ENCODE data around the gene ADPRM.
A peak's percentile ranks its signal among the peaks of the same experiment; 100 is the strongest.

The ADPRM gene, protein sequence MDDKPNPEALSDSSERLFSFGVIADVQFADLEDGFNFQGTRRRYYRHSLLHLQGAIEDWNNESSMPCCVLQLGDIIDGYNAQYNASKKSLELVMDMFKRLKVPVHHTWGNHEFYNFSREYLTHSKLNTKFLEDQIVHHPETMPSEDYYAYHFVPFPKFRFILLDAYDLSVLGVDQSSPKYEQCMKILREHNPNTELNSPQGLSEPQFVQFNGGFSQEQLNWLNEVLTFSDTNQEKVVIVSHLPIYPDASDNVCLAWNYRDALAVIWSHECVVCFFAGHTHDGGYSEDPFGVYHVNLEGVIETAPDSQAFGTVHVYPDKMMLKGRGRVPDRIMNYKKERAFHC

DNA sequence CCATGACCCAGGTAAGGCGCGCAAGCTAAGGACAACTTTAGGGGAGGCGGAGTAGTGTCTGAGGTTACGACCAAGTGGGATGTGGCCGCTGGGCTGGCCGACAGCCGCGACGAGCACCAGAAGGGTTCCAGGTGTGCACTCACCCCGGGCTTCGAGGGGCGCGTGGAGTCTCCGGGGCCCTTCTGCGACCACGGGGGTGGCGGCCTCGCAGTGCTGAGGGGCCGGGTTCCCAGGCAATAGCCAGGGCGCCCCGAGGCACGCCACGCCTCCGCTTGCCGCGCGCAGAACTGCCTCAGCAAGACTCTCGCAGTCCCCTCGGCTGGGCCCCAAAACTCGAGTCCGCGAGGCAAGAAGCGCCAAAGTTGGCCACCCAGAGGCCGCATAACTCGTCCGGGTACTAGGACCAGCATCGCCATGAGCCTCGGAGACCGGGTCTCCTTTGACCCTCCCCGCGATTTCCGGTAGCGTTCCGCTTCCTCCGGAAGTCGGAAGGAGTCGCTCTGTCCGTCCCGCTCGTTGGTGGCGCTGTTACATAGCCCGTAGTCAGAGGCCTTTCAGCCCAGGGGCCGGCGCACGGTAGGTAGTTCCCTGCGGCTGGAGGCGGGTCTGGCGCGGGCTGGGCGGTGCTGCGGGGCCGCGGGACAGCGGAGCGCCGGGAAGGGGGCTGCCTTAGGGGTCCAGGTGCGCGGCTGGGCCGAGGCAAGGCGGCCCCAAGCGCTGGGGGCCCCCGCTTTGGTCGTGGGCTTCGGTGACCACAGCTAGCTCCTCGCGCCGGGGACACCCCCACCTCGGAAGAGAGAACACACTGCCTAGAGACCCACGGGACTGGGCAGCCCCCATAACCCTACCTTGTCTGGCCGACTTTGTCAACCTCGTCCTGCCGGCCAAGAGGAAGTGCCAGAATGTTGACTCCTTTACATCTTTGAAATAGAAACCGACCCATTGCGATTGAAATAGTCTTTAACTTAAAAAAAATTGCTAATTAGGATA lies at the start of gene ADPRM, which contains the start of gene SCO1:
Gene ADPRM, plus strand, starts transcription at position 503 of the 990 bp plus-strand sequence. CDS start 7,333 bp downstream, outside the sequence.
Gene SCO1, minus strand, starts transcription at position 442 of the 990 bp plus-strand sequence. Its CDS starts 26 bp downstream, at position 416.
- peak; percentile 96 for DNase-seq
- Histone ChIP-seq H3F3A (ENCODE audit: insufficient read depth, low read length) (peaks cover 12% of the 10 kb centered on the region), H3K27me3 (replicated peaks; ENCODE audit: insufficient read depth, low read length) (no peaks in the 10 kb centered on the region), H2AFZ (ENCODE audit: low read length) (peak within 1 kb of the TSS; percentile 93), H3K4me3 (ENCODE audit: low read length) (peak within 1 kb of the TSS; percentile 90), H3K9me2 (replicated peaks; ENCODE audit: insufficient read depth, low read length) (no peaks in the 10 kb centered on the region), H3K36me3 (replicated peaks; ENCODE audit: insufficient read depth, low read length) (peaks cover 8% of the 10 kb centered on the region; the same call in 1 of the 2 replicates), H3K9me3 (replicated peaks; ENCODE audit: insufficient read depth, low read length) (no peaks in the 10 kb centered on the region), H3K9ac (ENCODE audit: low read length) (peak within 1 kb of the TSS; percentile 78), H3K79me2 (ENCODE audit: low read length) (peaks cover 54% of the 10 kb centered on the region), H3K4me1 (ENCODE audit: low read length) (peaks cover 9% of the 10 kb centered on the region; the same call in 1 of the 2 replicates), H3K4me2 (ENCODE audit: low read depth, low read length) (peak within 1 kb of the TSS; percentile 77), H4K20me1 (ENCODE audit: insufficient read depth, low read length) (no peaks in the 10 kb centered on the region), H3K27ac (ENCODE audit: low read length) (peak within 1 kb of the TSS; percentile 59; the same call in 1 of the 2 replicates)
- TF ChIP-seq, protein P1, sequence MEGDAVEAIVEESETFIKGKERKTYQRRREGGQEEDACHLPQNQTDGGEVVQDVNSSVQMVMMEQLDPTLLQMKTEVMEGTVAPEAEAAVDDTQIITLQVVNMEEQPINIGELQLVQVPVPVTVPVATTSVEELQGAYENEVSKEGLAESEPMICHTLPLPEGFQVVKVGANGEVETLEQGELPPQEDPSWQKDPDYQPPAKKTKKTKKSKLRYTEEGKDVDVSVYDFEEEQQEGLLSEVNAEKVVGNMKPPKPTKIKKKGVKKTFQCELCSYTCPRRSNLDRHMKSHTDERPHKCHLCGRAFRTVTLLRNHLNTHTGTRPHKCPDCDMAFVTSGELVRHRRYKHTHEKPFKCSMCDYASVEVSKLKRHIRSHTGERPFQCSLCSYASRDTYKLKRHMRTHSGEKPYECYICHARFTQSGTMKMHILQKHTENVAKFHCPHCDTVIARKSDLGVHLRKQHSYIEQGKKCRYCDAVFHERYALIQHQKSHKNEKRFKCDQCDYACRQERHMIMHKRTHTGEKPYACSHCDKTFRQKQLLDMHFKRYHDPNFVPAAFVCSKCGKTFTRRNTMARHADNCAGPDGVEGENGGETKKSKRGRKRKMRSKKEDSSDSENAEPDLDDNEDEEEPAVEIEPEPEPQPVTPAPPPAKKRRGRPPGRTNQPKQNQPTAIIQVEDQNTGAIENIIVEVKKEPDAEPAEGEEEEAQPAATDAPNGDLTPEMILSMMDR (IDR thresholded peaks at IDR 0.05; ENCODE audit: low read length), result peak; percentile 17; the same call in 1 of the 2 replicates
- TF ChIP-seq EZH2phosphoT487 (IDR thresholded peaks at IDR 0.05; ENCODE audit: low read length), result no peak
- TF ChIP-seq EZH2 (optimal IDR thresholded peaks at IDR 0.05; ENCODE audit: low read depth, low read length), result no peak

GRCh38 chr17:10648381-10648780 lies 49.0 kb upstream of the ADPRM start:
- no peak overlapping the region for H2AFZ ChIP-seq (ENCODE audit: low read length)

DNA sequence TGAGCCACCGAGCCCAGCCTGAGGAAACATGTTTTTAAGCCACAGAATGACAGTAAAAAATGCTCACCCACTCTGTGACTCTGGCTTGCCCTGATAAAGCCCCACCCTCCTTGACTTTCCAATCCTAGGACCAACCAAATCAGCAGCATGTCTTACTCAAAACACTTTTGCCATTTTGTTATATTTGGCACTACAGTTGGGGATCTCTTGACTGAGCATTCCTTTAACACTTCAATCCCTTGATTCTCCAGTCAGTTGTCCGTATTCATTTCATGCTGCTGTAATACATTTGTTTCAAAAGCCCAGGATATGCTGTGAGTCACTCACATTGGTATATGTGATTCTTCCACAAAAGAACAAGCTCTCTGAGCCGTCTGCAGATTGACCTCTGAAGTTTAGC lies 48.4 kb upstream of the ADPRM start:
- TF ChIP-seq EZH2 (optimal IDR thresholded peaks at IDR 0.05; ENCODE audit: low read depth, low read length) (no peak), EZH2phosphoT487 (IDR thresholded peaks at IDR 0.05; ENCODE audit: low read length) (no peak)
- TF ChIP-seq, protein P1 (IDR thresholded peaks at IDR 0.05; ENCODE audit: low read length), result no peak
- no peaks in the 10 kb centered on the region for H3K27me3 ChIP-seq (replicated peaks; ENCODE audit: insufficient read depth, low read length)
- H4K20me1 ChIP-seq (ENCODE audit: insufficient read depth, low read length), result no peaks in the 10 kb centered on the region
- no peaks in the 10 kb centered on the region for H3K36me3 ChIP-seq (replicated peaks; ENCODE audit: insufficient read depth, low read length)
- H2AFZ ChIP-seq (ENCODE audit: low read length), result no peak overlapping the region
- H3K4me3 ChIP-seq (ENCODE audit: low read length), result no peak overlapping the region
- DNase-seq, result no peak
- H3F3A ChIP-seq (ENCODE audit: insufficient read depth, low read length), result no peaks in the 10 kb centered on the region
- no peaks in the 10 kb centered on the region for H3K79me2 ChIP-seq (ENCODE audit: low read length)
- no peak overlapping the region for H3K9ac ChIP-seq (ENCODE audit: low read length)
- no peaks in the 10 kb centered on the region for H3K9me3 ChIP-seq (replicated peaks; ENCODE audit: insufficient read depth, low read length)
- no peaks in the 10 kb centered on the region for H3K9me2 ChIP-seq (replicated peaks; ENCODE audit: insufficient read depth, low read length)
- no peak overlapping the region for H3K27ac ChIP-seq (ENCODE audit: low read length)
- no peaks in the 10 kb centered on the region for H3K4me1 ChIP-seq (ENCODE audit: low read length)
- no peak overlapping the region for H3K4me2 ChIP-seq (ENCODE audit: low read depth, low read length)

More at GRCh38 chr17:10648381-10648780, 49.0 kb upstream of the ADPRM start:
- H3K4me3 ChIP-seq (ENCODE audit: low read length), result no peak overlapping the region
- TF ChIP-seq EZH2phosphoT487 (IDR thresholded peaks at IDR 0.05; ENCODE audit: low read length) (no peak), EZH2 (optimal IDR thresholded peaks at IDR 0.05; ENCODE audit: low read depth, low read length) (no peak)
- TF ChIP-seq, protein P1 (IDR thresholded peaks at IDR 0.05; ENCODE audit: low read length), result no peak
- no peaks in the 10 kb centered on the region for H3K36me3 ChIP-seq (replicated peaks; ENCODE audit: insufficient read depth, low read length)
- no peak overlapping the region for H3K27ac ChIP-seq (ENCODE audit: low read length)
- no peaks in the 10 kb centered on the region for H3F3A ChIP-seq (ENCODE audit: insufficient read depth, low read length)
- no peaks in the 10 kb centered on the region for H3K4me1 ChIP-seq (ENCODE audit: low read length)
- no peaks in the 10 kb centered on the region for H3K27me3 ChIP-seq (replicated peaks; ENCODE audit: insufficient read depth, low read length)
- no peak overlapping the region for H3K4me2 ChIP-seq (ENCODE audit: low read depth, low read length)
- H3K9ac ChIP-seq (ENCODE audit: low read length), result no peak overlapping the region
- H4K20me1 ChIP-seq (ENCODE audit: insufficient read depth, low read length), result no peaks in the 10 kb centered on the region
- H3K9me2 ChIP-seq (replicated peaks; ENCODE audit: insufficient read depth, low read length), result no peaks in the 10 kb centered on the region
- no peaks in the 10 kb centered on the region for H3K79me2 ChIP-seq (ENCODE audit: low read length)
- no peak for DNase-seq
- no peaks in the 10 kb centered on the region for H3K9me3 ChIP-seq (replicated peaks; ENCODE audit: insufficient read depth, low read length)
